ENCODE measurements around the gene MAGI1.

MAGI1 gene

GRCh38 chr3:65716071-65716751 is 322.5 kb downstream of the MAGI1 start:
- DNase-seq (ENCODE audit: low read depth) = no peak

GRCh38 chr3:65714134-65714533 is 324.6 kb downstream of the MAGI1 start:
- DNase-seq (ENCODE audit: low read depth) = no peak

- peak; percentile 24 for DNase-seq (ENCODE audit: low read depth)
These were observed 325.7 kb downstream of the MAGI1 start for GRCh38 chr3:65713016-65713415.

- DNase-seq (ENCODE audit: low read depth) = no peak
These were observed 326.6 kb downstream of the MAGI1 start for GRCh38 chr3:65712140-65712539.

GRCh38 chr3:65706776-65707568 is 331.7 kb downstream of the MAGI1 start:
- no peak for DNase-seq (ENCODE audit: low read depth)

GRCh38 chr3:65706301-65706700 is 332.4 kb downstream of the MAGI1 start:
- DNase-seq (ENCODE audit: low read depth) = no peak

GRCh38 chr3:65703820-65704219 is 334.9 kb downstream of the MAGI1 start:
- no peak for DNase-seq (ENCODE audit: low read depth)

GRCh38 chr3:65703026-65703425 is 335.7 kb downstream of the MAGI1 start:
- DNase-seq (ENCODE audit: low read depth) = no peak

GRCh38 chr3:65702202-65702601 is 336.5 kb downstream of the MAGI1 start:
- no peak for DNase-seq (ENCODE audit: low read depth)

GRCh38 chr3:65701516-65701915 is 337.2 kb downstream of the MAGI1 start:
- DNase-seq (ENCODE audit: low read depth) = no peak

GRCh38 chr3:65689436-65689835 is 349.3 kb downstream of the MAGI1 start:
- no peak for DNase-seq (ENCODE audit: low read depth)

GRCh38 chr3:65687741-65688140 is 351.0 kb downstream of the MAGI1 start:
- no peak for DNase-seq (ENCODE audit: low read depth)

GRCh38 chr3:65685621-65686235 is 353.0 kb downstream of the MAGI1 start:
- no peak for DNase-seq (ENCODE audit: low read depth)

- DNase-seq (ENCODE audit: low read depth) = no peak
These were observed 360.2 kb downstream of the MAGI1 start for GRCh38 chr3:65678516-65678915.

- DNase-seq (ENCODE audit: low read depth) = no peak
These were observed 361.2 kb downstream of the MAGI1 start for GRCh38 chr3:65677486-65678010.

GRCh38 chr3:65676580-65676979 is 362.1 kb downstream of the MAGI1 start:
- no peak for DNase-seq (ENCODE audit: low read depth)

GRCh38 chr3:65675011-65675410 is 363.7 kb downstream of the MAGI1 start:
- DNase-seq (ENCODE audit: low read depth) = no peak

- no peak for DNase-seq (ENCODE audit: low read depth)
These were observed 364.5 kb downstream of the MAGI1 start for GRCh38 chr3:65674226-65674625.

GRCh38 chr3:65672871-65673815 is 365.6 kb downstream of the MAGI1 start:
- DNase-seq (ENCODE audit: low read depth) = peak; percentile 60

GRCh38 chr3:65672061-65672460 is 366.7 kb downstream of the MAGI1 start:
- DNase-seq (ENCODE audit: low read depth) = no peak

- no peak for DNase-seq (ENCODE audit: low read depth)
These were observed 367.7 kb downstream of the MAGI1 start for GRCh38 chr3:65671004-65671403.

All from ELR (cell line).